Kidney (tissue), 14 donors: ENCODE data around the gene TBCEL. TPM values are rescaled to one million over a fixed set of nuclear protein-coding genes. Genes with fewer than 3 reads are reported as not detected.

ENCODE experiments used
- DNase-seq, 5 donors: peaks; one replicate each; pipeline ENCODE4 v3.0.0-alpha.2; 2013 to 2020
- FAIRE-seq: peaks from 2 replicates; lab custom pipeline; 2012; peaks lifted over from hg19 to GRCh38; lab: Jason Lieb, UNC
- H3K27ac ChIP-seq, 2 donors: one replicate each; pipeline ENCODE4 v1.7.0; 2013; ENCODE audit warnings: low read depth in 2 of 2, low read length in 2 of 2, inconsistent platforms in 1 of 2
- H3K27me3 ChIP-seq: one replicate; pipeline ENCODE4 v1.7.1; 2013; ENCODE audit warnings: low read length, inconsistent platforms; ENCODE audit not compliant: control insufficient read depth, insufficient read depth
- H3K36me3 ChIP-seq, 3 donors: one replicate each; pipeline versions ENCODE4 v1.7.0 to v1.7.1; 2013; ENCODE audit warnings: low read length in 3 of 3, control low read depth in 1 of 3, inconsistent platforms in 1 of 3; ENCODE audit not compliant: insufficient read depth in 3 of 3, control insufficient read depth in 2 of 3
- H3K4me1 ChIP-seq, 3 donors: one replicate each; pipeline versions ENCODE4 v1.7.0 to v1.7.1; 2013; ENCODE audit warnings: low read length in 3 of 3, inconsistent platforms in 1 of 3, low read depth in 1 of 3; ENCODE audit not compliant: control insufficient read depth in 2 of 3, insufficient read depth in 2 of 3
- H3K4me3 ChIP-seq, 3 donors: one replicate each; pipeline versions ENCODE4 v1.7.0 to v1.8.1; 2013; ENCODE audit warnings: low read length in 3 of 3, control low read depth in 1 of 3, inconsistent platforms in 1 of 3
- H3K9ac ChIP-seq, 3 donors: one replicate each; pipeline versions ENCODE4 v1.7.0 to v1.7.1; 2013; ENCODE audit warnings: low read length in 3 of 3, control low read depth in 1 of 3, inconsistent platforms in 1 of 3
- H3K9me3 ChIP-seq, 3 donors: one replicate each; pipeline versions ENCODE4 v1.7.0 to v1.7.1; 2013; ENCODE audit warnings: low read length in 3 of 3, control low read depth in 1 of 3, inconsistent platforms in 1 of 3; ENCODE audit not compliant: control insufficient read depth in 2 of 3, insufficient read depth in 1 of 3
- intact Hi-C: fragments of 100-400 bp; cut with DNase I; formaldehyde crosslinking; loops from one replicate; pipeline ENCODE4 v1.11.1; 2022
- polyA plus RNA-seq: library from polyadenylated mRNA; stranded (reverse); fragments of 350-450 nt; fragmentation: Illumina TruSeq; extraction: RNeasy Lipid Tissue Mini Kit (QIAGEN cat#74804); gene quantifications from one replicate; pipeline ENCODE4 v1.2.3, GENCODE V29; 2014; ENCODE audit warnings: low read depth, low replicate concordance; ENCODE audit not compliant: insufficient read depth
- total RNA-seq: library from RNA; stranded (reverse); fragmentation: NEBNext Ultra II Directional; extraction: Animal tissue kit (Norgen Biotek cat#: 25700); gene quantifications from one replicate; pipeline ENCODE4 v1.2.1, GENCODE V29; 2021
- TF ChIP-seq, protein P1 (sequence below): IDR thresholded peaks from 3 replicates; pipeline ENCODE4 v1.5.1; 2012; ENCODE audit warnings: mild to moderate bottlenecking, moderate library complexity, borderline replicate concordance; ENCODE audit not compliant: insufficient read depth; ENCODE audit errors: extremely low read depth
- donor health status: control.
- donor health status: control.
- donor health status: control.
- donor health status: control.
- donor health status: control.
- donor health status: DM: yes; HTN: yes; CAD: no.
- donor health status: Normal renal cell carcinoma (clear cell type).

Gene TBCEL
- total and polyA plus RNA-seq, 2 donors from 2014 or later = 5.0 to 41.8 TPM

DNA sequence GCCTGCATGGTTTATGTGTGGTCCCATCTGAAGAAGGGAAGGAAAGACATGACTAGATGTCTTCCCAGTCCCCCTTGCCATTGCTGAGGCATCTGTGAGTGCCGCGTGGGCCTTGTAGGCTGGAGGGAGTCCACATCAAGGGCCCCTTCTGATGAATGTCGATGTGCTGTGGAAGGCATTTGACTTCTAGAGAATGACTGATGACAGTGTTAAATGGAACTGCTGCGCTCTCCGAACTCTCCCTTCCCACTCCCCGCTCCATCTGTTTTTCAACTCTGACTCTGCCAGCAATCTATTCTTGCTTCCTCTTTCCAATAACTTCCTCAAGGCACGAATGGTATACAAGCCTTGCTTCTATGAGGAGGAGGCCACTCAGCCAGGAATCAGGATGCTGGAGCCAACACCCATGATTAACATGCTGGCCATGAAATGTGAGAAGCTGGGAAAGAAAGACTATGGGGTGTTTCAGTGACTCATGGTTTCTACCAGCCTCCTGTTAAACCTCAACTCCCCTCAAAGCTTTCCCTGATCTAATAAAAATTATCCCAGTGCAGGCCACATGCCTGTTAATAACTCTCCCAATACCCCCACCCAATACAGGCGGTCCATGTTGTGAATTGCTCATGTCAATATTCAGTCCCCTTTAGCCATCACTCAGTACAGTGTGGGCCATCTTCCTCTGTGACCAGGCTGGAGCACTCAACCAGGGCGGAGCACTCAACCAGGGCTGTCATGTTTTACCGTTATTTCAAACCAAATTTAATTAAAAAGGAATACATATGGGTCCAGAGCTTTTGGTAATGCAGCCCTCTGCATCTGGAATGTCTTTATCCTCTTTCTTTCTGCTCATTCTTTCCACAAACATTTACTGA, 46.4 kb upstream of the TBCEL start:
- no peaks in the 10 kb centered on the region for H3K27me3 ChIP-seq
- no peak for FAIRE-seq
- no peaks in the 10 kb centered on the region for H3K4me1 ChIP-seq
- H3K36me3 ChIP-seq = no peaks in the 10 kb centered on the region
- no peaks in the 10 kb centered on the region for H3K9me3 ChIP-seq
- intact Hi-C loops = no loop called here
- H3K4me3 ChIP-seq = no peak overlapping the region
- TF ChIP-seq, protein P1, sequence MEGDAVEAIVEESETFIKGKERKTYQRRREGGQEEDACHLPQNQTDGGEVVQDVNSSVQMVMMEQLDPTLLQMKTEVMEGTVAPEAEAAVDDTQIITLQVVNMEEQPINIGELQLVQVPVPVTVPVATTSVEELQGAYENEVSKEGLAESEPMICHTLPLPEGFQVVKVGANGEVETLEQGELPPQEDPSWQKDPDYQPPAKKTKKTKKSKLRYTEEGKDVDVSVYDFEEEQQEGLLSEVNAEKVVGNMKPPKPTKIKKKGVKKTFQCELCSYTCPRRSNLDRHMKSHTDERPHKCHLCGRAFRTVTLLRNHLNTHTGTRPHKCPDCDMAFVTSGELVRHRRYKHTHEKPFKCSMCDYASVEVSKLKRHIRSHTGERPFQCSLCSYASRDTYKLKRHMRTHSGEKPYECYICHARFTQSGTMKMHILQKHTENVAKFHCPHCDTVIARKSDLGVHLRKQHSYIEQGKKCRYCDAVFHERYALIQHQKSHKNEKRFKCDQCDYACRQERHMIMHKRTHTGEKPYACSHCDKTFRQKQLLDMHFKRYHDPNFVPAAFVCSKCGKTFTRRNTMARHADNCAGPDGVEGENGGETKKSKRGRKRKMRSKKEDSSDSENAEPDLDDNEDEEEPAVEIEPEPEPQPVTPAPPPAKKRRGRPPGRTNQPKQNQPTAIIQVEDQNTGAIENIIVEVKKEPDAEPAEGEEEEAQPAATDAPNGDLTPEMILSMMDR = no peak
- DNase-seq = no peak
- H3K9ac ChIP-seq = no peak overlapping the region
- no peak overlapping the region for H3K27ac ChIP-seq

DNA sequence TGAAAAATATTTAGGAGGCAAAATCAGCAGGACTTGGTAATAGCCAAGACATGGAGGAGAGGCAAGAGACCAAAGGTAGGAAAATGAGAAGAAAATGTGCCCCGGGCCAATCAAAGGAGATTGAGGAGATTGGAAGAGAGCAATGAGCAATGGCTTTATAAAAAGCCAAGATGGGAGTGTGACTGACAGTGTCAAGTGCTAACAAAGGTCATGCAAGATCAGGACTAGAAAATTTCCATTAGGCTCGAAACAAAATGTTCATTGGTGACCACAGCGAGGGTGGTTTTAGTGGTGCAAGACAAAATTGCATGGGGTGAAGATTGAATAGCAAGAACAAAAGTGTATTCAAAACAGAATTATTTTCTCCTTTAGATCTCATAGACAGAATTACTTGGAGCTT, 45.2 kb upstream of the TBCEL start:
- FAIRE-seq = no peak
- TF ChIP-seq, protein P1 = no peak
- intact Hi-C loops = no loop called here

DNA sequence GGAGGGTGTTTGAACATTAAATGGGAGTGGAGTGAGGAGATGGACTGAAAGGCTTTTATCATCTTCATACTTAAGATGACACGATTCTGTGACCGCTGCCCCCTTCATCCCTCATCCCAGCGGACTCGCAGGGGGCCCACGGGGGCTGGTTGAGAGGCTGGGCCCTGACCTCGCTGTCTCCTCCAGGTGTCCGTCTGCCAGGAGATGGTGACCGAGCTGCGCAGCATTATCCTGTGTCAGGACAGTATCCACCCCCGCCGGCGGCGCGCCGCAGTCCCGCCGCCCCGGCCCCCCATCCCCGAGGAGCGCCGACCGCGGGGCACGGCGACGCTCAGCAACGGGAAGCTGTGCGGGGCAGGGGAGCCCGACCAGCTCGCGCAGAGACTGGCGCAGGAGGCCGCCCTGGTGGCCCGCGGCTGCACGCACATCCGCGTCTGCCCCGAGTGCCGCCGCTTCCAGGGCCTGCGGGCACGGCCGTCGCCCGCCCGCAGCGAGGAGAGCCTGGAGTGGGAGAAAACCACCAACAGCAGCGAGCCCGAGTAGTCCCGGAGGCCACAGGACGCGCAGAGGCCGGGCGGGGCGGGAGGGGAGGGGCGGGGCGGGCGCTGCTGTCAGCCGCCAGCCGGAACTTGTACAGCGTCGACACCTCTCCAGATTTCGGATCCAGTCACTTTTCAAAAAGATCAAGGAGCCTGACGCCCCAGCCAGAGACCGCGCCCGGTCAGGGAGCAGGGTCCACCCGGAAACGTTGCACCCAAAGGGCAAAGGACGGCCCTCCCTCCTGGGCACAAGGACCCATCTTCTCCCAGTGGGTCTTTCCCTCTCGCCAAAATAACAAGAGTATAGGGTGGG, 38.0 kb upstream of the TBCEL start:
- FAIRE-seq = no peak
- TF ChIP-seq, protein P1 = no peak
- no peak overlapping the region for H3K9ac ChIP-seq
- H3K4me1 ChIP-seq = no peaks in the 10 kb centered on the region
- H3K27ac ChIP-seq = no peak overlapping the region
- peak; percentile 72 to 83 (median 77) for DNase-seq
- H3K36me3 ChIP-seq = no peaks in the 10 kb centered on the region
- intact Hi-C loops = no loop called here
- H3K27me3 ChIP-seq = no peaks in the 10 kb centered on the region
- peak overlapping the region in 1 of 3 donors; percentile 49 for H3K4me3 ChIP-seq
- H3K9me3 ChIP-seq = no peaks in the 10 kb centered on the region

More for the DNA sequence above, 45.2 kb upstream of the TBCEL start:
- Histone ChIP-seq H3K27ac (no peak overlapping the region), H3K9ac (no peak overlapping the region), H3K9me3 (no peaks in the 10 kb centered on the region), H3K4me3 (no peak overlapping the region), H3K27me3 (no peaks in the 10 kb centered on the region), H3K4me1 (no peaks in the 10 kb centered on the region), H3K36me3 (no peaks in the 10 kb centered on the region)
- no peak for DNase-seq
